Activated naive CD4-positive, alpha-beta T cell treated with Interleukin-2 at 50 U/mL for 16 hours (primary cell): ENCODE data around the gene ZSWIM7.
"Not testable (repeated sequence)": the region's sequence is repeated elsewhere in the genome, so short reads cannot be mapped to it uniquely, and the experiment has no call there.

Source experiments
- DNase-seq: peaks from one replicate; pipeline ENCODE4 v3.0.0-alpha.2; 2020

Gene ZSWIM7

DNA sequence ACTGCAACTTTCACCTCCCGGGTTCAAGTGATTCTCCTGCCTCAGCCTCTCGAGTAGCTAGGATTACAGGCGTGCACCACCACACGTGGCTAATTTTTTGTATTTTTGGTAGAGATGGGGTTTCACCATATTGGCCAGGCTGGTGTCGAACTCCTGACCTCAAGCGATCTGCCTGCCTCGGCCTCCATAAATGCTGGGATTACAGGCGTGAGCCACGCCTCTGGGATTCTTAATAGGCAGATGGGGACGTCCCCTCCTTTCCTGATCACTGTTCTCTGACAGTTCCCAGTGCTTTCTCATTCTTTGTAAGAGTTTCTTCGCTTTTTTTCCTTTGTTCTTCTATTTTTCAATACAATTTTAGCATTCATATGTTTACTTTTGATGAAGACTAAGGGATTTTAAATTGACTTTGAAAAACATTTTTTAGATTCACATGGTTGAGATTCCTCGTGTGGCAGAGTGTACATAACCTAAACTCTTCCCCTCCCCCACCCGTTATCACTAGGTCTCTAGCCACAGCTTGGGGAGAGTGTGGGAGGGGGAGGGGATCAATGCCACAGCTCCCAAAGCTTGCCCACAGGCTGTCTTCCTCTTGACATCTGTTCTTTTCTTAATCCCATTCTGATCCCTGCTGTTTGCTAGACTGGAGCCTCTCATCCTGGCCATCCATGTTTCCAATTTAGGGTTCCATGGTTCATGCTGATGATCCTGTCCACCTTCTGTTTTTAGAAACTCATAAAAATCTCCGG is 43.5 kb downstream of the ZSWIM7 start:
- DNase-seq: no peak

DNA sequence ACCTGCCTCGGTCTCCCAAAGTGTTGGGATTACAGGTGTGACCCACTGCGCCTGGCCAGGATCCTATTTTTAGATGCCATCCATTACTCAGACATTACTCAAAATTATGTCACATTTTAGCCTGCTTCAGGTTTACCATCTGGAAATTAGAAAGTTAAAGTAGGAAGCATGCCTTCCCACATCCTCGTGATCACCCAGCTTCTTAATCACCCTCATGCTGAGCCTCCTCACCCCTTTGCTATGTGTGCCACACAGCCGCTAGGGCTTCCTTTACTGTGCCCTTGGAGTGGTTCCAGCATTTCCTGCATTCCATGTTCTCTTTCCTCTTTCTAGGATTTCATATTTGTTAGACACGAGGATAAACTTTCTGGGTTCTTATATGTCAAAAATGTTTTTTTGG is 45.3 kb downstream of the ZSWIM7 start:
- no peak for DNase-seq

DNA sequence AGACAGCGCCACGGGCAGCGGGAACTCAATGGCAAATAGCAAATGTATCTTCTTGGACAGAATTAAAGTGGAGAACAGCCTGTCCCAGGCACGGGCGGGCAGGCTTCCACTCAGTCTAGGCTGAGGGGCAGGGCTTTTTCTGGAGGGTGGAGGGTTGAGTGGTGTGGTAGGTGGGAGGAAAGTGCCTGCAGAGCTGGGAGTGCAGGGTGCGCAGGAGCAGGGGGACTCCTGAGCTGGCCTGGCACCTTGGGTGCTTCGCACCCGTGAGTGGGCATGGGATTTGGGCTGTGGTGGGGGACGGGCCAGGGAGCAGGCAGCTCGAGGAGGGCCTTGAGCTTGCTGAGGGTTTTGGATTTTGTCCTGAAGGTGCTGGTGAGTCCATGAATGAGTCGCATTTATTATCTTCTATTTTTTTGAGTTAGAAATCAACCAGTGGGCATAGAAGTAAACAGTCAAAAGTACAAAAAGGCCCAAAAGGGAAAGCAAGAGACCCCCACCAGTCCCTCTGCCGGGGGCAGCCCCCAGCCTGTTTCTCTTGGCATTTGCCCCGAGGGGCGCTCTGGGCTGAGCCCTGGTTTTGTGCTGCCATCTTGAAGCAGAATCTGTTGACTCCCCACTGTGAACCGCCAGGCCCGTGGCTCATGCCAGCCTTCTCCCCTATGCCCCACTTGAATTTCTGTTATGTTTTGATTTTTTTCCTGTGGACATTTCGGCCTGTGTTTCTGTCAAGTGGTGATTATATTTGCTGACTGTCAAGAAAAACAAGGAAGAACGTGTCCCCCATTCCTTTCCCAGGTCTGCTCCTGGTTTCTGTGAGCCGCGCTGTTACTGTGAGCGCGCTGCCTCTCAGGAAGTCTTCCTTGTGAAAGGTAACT is 46.4 kb downstream of the ZSWIM7 start:
- no peak for DNase-seq

DNA sequence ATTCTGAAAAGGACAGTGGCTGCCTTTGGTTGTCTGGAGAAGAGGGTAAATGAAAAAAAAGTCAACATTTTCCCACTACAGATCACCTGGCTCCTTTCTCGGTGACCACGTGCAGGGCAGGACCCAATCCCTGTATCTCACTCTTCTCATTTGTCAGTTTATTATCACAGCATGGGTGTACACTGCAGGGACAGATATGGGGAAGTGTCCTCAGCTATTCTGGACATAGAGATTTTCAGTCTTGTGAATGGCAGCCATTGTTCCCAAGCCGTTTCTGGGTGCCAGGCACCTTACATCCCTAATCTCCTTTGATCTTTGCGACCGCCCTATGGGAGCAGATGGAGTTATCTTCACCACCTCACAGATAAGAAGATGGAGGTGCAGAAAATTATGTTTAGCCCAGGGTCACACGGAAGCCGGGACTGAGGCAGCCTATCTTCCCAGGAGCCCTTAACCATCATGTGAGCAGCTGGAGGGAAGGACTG is 47.4 kb downstream of the ZSWIM7 start:
- no peak for DNase-seq

DNA sequence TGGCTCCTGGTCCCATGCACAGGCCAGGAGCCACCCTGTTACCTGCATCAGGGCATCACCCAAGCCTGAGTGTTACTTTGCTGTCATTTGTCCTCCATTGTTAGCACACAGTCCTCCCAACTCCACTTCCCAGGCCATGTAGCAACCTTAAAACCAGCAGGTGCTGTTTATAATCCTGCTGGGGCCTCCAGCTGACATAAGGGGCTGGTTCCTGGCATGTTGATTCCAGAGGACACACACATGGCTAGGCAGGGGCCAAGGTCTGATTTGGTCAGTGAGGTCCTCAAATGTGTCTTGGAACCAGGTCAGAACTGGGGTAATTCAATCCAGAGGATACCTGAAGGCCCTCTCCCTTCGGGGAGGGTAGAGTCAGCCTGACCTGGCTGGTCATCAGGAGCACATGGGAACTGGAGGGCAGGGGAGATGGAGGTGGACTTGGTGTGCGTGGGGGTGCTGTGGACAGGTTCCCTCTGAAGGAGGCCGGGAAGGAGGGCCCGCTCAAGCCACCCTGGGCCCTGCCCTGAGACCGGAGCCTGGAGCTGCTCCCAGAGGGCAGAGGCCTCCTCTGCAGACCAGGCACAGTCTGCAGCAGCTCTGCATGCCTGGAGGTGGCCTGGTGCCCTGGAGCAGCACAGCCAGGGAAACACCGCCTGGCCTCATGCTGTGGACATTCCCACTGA is 48.0 kb downstream of the ZSWIM7 start:
- no peak for DNase-seq

DNA sequence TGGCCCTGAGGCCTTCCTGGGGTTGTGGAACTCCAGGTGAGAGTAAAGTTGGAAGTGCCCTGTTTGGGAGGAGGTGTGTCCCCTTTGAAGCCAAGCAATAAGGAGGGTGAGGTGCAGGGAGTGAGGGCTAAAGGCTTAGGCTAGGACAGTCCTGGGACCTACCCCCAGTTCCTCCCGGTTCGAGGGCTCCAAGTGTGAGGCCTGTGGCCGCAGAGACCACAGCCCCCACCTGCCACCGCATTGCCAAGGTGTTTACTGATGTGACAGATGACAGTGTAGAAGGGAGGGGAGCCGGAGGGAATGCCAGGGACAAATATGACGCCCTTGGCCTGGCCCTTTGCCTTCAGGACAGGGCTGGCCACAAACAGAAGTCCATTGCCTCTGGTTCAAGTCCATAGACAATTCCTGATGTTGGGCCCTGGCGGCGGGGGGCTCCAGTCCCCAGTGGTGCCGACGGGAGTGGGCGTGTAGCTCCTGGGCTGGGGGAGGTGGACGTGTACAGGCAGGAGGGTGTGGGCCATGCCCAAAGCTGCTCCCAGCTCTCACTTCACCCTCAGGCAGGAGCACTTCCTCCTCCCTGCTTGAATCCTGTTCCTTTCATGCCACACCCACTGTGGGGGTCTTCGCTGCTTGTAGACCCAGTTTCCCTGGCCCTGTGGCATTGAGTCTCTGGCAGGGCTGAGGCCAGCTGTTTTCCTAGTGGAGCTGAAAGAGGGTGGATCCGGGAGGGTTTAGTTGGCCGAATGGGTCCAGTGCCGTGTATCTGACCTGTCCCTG is 51.3 kb downstream of the ZSWIM7 start:
- DNase-seq: no peak

DNA sequence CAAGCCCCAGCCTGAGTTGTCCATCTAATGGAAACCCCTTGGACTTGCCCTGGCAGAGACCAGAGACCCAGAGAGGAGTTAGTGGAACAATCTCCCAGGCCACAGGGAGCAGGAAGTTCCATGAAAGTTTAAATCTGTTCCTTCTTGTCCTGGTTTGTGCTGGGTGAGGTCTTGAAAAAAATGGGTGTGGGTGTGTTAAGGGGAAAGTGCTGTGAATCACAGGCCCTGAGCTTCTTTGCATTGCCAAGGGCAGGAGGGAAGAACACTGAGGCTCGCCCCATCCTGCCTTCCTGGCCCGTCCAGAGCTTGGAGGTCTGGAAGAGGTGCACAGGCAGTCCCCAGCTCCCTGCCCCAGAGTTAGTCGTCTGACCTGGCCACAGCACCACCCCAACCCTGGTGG is 52.2 kb downstream of the ZSWIM7 start:
- DNase-seq: no peak

DNA sequence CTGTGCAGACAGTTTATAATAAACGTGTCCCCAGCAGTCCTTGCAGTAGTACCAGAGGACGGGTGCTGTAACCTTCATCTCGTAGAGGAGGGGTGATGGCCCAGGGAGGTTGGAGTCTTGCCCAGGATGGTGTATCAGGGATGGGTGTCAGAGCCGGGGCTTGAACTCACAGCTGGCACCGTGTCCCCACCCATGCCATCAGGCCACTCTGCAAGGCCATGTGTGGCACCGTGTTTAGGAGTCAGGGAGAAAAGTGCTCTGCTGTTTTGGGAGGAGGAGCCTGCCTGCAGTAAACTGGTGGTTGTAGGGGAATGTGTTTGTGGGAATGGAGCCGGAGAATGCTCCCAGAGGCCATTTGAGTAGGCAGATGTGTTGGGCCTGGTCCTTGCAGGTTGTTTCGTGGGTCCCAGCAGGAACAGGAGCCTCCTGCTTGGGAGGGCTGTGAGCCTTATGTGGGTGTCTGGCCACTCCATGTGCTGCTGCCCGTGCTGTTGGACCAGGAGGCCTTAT is 52.8 kb downstream of the ZSWIM7 start:
- no peak for DNase-seq

DNA sequence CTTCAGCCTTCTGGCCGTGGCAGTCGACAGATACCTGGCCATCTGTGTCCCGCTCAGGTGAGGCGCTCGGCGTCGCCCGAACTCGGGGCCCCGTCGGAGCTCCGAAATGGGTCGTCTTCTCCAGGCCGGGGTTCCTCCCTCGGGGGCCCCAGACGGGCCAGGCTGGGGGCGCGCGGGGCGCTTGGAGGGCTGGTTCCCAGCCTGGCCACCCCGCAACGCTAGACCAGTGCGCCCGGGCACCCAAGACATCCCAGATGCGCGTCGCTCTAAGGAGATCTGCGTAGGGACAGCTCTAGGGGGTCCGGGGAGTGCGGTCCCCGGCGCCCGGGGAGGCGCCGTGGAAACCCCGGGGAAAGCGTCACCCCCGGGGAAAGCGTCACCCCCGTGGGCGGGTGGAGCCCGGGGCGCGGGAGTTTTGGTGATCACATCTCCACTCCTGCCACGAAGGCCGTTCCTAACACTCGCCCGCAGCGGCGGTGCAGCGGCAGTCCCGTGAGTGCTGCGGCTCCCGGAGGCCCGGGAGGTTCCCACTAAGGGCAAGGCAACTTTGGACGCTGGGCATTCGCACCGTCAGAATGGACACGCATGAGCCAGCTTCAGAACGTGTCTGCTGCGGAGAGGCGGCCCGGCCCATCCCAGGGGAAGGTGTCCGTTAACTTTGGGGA is 53.8 kb downstream of the ZSWIM7 start:
- peak; percentile 45 for DNase-seq

DNA sequence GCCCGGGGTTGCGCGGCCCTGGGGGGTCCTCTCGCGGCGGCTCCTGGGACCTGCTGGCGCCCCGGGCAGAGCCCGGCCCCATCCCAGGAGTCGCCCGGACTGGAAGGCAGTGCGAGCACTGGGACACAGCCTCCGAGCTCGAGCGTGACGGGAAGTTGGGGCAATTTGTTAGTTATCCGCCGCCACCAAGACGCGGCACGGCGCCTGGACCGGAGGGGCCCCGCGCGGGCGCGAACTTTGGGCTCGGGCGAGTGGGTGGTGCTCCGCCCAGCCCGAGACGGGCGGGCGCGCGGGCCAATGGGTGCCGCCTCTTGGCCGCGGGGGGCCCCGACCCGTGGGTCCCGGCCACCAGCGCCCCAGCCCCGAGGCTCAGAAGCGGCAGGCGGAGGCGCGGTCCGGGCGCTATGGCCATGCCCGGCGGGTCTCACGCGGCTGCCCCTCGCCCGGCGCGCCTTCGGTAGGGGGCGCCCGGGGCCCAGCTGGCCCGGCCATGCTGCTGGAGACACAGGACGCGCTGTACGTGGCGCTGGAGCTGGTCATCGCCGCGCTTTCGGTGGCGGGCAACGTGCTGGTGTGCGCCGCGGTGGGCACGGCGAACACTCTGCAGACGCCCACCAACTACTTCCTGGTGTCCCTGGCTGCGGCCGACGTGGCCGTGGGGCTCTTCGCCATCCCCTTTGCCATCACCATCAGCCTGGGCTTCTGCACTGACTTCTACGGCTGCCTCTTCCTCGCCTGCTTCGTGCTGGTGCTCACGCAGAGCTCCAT is 54.6 kb downstream of the ZSWIM7 start, which contains the start of gene ADORA2B:
ADORA2B (plus strand) TSS at position 372 of the 768 bp plus-strand sequence; CDS start at position 491, 119 bp downstream.
- peak; percentile 57 for DNase-seq

DNA sequence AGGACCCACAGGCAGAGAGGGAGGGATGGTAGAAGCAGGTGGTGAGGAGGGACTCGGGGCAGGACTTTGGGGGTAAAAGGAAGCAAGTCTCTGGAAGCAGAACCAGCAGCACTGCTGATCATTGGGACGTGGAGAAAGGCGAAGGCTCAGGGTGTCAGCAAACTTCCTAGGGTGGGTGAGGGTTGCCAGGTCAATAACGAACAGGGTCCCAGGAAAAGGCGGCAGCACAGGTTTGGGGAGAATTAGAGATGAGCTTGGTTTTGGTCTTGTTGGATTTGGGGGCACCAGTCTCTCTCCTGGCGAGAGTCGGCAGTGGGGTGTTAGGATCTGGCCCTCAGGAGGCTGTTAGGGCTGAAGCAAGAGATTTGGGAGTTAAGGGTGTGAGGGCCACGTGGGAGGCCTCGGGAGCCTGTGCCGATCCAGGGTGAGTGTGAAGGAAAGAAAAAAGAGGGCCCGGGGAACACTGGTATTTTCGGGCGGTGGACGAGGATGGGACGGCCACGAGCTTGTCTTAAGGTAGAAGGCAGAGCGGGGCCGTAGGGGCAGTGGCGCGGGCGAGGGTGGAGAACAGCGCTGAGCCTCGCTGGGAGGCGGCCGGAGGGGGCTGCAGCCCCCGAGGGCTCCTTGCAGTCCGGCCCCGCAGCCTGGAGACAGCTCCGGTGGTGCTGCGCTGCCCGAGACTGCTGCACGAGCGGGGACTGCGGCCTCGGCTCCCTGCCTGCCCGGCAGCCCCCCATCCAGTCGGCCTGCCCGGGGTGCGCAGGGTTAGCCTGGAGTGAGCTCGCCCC is 55.3 kb downstream of the ZSWIM7 start:
- no peak for DNase-seq

DNA sequence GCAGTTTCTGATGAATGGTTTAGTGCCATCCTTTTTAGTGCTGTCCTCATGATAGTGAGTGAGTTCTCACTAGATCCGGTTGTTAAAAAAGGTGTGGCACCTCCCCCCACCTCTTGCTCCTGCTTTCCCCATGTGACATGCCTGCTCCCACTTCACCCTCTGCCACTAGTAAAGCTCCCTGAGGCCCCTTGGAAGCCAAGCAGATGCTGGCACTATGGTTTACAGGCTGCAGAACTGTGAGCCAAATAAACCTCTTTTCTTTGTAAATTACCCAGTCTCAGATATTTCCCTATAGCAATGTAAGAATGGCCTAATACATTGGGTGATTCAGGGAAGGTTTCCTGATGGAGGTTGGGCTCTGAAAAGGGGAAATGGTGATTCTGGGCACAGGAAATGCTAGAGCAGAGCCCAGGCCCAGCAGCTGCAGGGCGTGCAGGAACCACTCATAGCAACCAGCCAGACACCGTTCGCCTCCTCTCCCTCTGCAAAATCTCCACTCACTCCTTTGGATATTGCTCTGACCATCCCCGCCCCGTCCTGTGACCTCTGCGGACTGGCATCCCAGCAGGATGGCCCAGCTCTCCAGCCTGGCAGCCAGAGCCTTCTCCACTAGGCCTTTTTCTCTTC is 57.2 kb downstream of the ZSWIM7 start:
- DNase-seq: no peak

DNA sequence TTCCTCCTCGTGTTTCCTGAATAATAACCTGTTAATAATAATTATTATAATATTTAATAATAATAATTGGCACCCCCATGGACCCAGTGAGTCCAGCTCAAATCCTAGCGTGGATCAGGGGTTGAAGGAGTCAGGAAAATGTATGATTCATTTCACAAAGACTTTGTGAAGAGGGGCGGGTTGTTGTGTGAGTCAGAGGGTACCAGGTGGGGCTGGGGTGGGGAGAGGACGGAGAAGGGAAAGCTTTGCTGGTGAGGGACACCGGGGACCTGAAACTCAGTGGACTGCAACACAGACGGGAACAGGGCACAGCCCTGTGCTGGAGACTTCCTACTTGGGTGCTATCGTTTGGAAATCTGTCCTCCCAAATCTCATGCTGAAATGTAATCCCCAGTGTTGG is 57.7 kb downstream of the ZSWIM7 start:
- no peak for DNase-seq

DNA sequence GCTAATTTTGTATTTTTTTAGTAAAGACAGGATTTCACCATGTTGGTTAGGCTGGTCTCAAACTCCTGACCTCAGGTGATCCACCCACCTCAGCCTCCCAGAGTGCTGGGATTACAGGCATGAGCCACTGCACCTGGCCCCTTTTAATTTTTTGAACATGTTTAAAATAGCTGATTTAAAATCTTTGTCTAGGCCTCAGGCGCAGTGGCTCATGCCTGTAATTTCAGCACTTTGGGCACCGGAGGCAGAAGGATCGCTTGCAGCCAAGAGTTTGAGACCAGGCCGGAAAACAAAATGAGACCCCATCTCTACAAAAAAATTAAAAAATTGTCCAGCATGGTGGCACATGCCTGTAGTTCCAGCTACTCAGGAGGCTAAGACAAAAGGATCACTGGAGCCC is 63.0 kb downstream of the ZSWIM7 start:
- DNase-seq: not testable (repeated sequence)

DNA sequence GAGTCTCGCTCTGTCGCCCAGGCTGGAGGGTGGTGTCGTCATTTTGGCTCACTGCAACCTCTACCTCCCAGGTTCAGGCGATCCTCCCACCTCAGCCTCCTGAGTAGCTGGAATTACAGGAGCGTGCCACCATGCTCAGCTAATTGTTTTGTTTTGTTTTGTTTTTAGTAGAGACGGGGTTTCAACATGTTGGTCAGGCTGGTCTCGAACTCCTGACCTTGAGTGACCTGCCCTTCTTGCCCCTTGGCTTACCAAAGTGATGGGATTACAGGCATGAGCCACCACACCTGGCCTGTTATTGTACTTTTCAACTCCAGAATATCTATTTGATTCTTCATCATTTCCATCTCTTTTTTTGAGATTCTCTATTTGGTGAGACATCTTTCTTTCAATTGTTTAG is 63.6 kb downstream of the ZSWIM7 start:
- no peak for DNase-seq

DNA sequence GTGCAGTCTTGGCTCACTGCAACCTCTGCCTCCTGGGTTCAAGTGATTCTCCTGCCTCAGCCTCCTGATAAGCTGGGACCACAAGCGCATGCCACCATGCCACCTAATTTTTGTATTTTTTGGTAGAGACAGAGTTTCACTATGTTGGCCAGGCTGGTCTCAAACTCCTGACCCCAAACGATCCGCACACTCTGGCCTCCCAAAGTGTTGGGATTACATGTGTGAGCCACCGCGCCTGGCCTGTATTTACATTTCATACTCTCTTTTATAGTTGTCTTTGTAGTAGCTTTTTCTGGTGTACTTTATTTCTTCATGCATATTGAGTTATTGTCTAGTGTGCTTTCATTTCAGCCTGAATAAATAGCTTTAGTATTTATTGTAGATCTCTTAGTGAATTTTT is 64.6 kb downstream of the ZSWIM7 start:
- DNase-seq: no peak

DNA sequence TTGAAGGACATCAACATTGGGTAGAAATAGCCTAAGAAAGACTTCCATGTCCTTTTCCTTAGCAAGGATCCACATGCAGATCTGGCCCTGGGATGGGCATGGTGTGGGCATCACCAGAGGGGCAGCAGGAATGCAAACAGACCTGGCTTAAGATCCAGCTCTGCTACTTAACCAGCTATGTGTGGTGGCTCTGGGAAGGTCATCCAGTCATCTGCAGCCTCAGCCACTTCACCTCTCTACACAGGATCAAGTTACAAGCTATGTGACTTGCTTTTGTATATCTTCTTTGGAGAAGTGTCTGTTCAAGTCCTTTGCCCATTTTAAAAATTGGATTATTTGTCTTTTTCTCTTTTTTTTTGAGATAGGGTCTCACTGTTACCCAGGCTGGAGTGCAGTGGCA is 68.1 kb downstream of the ZSWIM7 start:
- DNase-seq: no peak

DNA sequence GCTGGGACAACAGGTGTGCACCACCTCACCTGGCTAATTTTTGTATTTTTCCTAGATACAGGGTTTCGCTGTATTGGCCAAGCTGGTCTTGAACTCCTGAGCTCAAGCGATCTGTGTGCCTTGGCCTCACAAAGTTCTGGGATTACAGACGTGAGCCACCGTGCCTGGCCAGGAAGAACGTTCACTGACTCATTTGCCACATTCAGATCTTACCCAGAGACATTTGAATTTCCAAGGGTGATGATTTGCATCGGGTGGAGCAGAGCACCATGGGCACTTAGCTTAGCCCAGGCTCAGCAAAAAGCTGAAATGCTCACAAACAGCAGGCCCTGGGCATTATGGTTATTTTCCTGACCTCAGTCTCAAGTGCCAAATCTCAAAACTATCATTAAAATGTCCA is 69.1 kb downstream of the ZSWIM7 start:
- DNase-seq: no peak

DNA sequence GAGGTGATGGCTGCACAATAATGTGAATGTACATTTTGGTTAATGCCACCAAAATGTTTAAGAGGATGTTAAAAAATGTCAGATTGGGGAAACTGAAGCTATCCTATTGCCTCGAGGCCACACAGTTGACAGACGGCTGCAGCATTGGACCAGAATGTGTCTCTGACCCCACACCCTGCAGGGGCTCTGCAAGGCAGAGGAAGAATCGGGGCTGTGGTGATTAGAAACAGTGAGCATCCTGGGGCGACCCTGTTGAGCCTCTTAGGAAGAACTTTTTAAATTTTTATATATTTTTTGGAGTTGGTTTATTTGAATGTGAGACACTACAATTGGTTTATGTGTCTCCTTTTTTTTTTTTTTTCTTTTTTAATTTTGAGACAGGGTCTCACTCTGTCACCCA is 69.6 kb downstream of the ZSWIM7 start:
- no peak for DNase-seq
